ENCODE results near the gene CYP4F3. TPM values are rescaled to one million over a fixed set of nuclear protein-coding genes. Genes with fewer than 3 reads are reported as not detected.
A peak's percentile ranks its signal among the peaks of the same experiment; 100 is the strongest.
"Not testable (repeated sequence)": the region's sequence is repeated elsewhere in the genome, so short reads cannot be mapped to it uniquely, and the experiment has no call there.

Gene CYP4F3, protein sequence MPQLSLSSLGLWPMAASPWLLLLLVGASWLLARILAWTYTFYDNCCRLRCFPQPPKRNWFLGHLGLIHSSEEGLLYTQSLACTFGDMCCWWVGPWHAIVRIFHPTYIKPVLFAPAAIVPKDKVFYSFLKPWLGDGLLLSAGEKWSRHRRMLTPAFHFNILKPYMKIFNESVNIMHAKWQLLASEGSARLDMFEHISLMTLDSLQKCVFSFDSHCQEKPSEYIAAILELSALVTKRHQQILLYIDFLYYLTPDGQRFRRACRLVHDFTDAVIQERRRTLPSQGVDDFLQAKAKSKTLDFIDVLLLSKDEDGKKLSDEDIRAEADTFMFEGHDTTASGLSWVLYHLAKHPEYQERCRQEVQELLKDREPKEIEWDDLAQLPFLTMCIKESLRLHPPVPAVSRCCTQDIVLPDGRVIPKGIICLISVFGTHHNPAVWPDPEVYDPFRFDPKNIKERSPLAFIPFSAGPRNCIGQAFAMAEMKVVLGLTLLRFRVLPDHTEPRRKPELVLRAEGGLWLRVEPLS
- total RNA-seq (not detected in 2 replicates), polyA plus RNA-seq (not detected in 2 replicates)

DNA sequence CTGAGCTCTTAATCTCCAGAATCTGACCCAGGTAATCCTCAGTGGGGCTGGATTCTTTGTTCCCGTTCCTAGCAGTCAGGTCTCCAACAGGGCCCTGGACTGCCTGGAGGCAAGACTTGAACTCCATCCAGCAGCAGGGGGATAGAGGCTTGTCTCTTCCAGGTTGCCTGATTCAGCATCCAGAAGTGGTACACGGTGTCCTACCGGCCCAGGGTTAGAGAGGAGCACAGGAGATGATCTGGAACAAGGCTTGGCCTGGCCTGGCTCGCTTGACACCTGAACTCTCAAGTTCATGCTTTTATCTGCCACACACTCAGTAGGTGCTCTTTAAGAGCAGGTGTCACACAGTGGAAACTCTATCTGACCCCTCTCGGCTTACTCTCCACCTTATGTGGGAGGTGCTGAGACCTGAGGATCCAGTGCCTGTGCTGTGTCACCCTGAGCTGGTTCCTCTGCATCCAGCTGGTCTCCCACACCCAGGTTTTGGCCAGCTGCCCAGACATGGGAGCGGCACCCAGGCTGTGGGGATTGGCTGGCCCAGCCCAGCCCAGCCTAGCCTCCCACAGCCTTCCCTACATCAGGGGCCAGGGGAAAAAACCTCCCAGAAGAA lies at the start of gene CYP4F3:
Gene CYP4F3 (plus strand): TSS at position 604 of the 610 bp plus-strand sequence. CDS start 519 bp downstream, outside the sequence.
- peak in 1 of 2 donors; percentile 6 for DNase-seq (ENCODE audit: low read depth in 1 of 2, low spot score in 1 of 2)
- Histone ChIP-seq H3K27me3 (no peaks in the 10 kb centered on the region), H3K9me3 (ENCODE audit: low read depth) (peaks cover 3% of the 10 kb centered on the region), H3K27ac (no peak within 1 kb of the TSS), H3K4me3 (no peak within 1 kb of the TSS), H3K4me1 (ENCODE audit: low read depth) (no peaks in the 10 kb centered on the region), H3K36me3 (no peaks in the 10 kb centered on the region)
- TF ChIP-seq, protein P1, sequence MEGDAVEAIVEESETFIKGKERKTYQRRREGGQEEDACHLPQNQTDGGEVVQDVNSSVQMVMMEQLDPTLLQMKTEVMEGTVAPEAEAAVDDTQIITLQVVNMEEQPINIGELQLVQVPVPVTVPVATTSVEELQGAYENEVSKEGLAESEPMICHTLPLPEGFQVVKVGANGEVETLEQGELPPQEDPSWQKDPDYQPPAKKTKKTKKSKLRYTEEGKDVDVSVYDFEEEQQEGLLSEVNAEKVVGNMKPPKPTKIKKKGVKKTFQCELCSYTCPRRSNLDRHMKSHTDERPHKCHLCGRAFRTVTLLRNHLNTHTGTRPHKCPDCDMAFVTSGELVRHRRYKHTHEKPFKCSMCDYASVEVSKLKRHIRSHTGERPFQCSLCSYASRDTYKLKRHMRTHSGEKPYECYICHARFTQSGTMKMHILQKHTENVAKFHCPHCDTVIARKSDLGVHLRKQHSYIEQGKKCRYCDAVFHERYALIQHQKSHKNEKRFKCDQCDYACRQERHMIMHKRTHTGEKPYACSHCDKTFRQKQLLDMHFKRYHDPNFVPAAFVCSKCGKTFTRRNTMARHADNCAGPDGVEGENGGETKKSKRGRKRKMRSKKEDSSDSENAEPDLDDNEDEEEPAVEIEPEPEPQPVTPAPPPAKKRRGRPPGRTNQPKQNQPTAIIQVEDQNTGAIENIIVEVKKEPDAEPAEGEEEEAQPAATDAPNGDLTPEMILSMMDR (IDR thresholded peaks at IDR 0.05; ENCODE audit: low read depth, low read length): no peak

DNA sequence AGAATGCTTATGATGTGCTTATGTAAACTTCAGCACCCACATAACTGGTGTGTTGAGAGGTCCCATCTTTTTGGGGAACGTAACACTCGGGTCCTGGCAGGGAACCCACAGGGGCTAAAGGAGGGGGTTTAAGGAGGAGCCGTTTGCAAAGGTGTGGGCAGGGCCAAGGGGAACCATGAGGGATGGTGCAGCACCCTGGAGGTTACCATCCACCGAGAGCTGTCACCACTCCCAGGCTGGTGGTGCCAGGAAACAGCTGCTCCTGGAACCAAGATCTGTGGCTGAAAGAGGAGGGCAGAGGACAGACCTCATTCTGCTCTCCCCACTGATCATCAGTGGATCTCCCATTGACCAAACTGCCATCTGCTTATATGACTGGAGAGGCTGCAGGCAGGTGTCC lies 48.9 kb upstream of the CYP4F3 start:
- TF ChIP-seq, protein P1 (IDR thresholded peaks at IDR 0.05; ENCODE audit: low read depth, low read length): no peak
- no peaks in the 10 kb centered on the region for H3K9me3 ChIP-seq (ENCODE audit: low read depth)
- H3K27me3 ChIP-seq: no peaks in the 10 kb centered on the region
- no peak overlapping the region for H3K4me3 ChIP-seq
- no peaks in the 10 kb centered on the region for H3K4me1 ChIP-seq (ENCODE audit: low read depth)
- no peak for DNase-seq (ENCODE audit: low read depth in 1 of 2, low spot score in 1 of 2)
- H3K27ac ChIP-seq: no peak overlapping the region
- H3K36me3 ChIP-seq: no peaks in the 10 kb centered on the region

DNA sequence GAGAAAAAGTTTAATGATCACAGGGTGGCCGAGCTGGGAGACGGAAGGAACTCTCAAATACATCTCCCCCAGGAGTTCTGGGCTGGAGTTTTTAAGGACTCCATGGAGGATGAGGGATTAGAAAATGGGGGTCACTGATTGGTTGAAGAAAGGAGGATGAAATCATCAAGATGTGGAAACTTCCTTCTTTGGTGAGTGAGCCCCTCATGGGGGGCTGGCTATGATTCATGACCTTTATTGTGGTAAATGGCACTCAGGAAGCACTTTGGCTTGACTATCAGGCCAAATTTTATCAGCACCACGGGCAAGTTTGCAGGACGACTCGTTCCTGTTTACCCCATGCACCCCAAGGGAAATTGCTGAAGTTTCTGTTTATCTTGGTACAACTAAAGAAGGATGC lies 48.2 kb upstream of the CYP4F3 start:
- not testable (repeated sequence) for H3K4me1 ChIP-seq (ENCODE audit: low read depth); H3K4me3 ChIP-seq; H3K27ac ChIP-seq; DNase-seq (ENCODE audit: low read depth in 1 of 2, low spot score in 1 of 2); H3K27me3 ChIP-seq; H3K9me3 ChIP-seq (ENCODE audit: low read depth); H3K36me3 ChIP-seq

DNA sequence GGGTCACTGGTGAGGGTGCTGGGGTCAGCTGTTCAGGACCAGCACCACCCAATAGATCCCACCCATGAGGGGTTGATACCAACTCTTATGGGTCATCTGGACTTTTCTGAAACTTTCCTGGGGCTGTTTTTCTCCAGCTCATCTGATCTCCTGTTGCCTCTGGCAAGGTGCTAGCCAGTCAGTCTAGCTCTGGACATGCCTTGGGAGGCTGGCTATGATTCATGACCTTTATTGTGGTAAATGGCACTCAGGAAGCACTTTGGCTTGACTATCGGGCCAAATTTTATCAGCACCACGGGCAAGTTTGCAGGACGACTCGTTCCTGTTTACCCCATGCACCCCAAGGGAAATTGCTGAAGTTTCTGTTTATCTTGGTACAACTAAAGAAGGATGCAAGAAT lies 46.9 kb upstream of the CYP4F3 start:
- not testable (repeated sequence) for H3K4me1 ChIP-seq (ENCODE audit: low read depth); H3K27ac ChIP-seq; H3K36me3 ChIP-seq; H3K27me3 ChIP-seq; H3K9me3 ChIP-seq (ENCODE audit: low read depth); H3K4me3 ChIP-seq; DNase-seq (ENCODE audit: low read depth in 1 of 2, low spot score in 1 of 2)

DNA sequence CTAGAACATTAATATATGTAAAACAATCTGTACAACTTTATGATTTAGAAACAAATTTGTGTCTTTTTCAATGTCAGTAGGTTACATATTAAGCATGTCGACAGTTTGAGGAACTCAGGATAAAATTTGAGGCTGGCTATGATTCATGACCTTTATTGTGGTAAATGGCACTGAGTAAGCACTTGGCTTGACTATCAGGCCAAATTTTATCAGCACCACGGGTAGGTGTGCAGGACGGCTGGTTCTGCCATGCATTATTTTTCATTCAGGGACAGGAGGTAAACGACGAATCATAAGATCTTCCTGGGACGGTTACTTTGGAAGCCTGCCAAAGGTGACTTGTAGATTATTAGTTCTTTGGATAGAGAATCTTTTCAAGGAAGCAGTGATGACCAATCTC lies 45.6 kb upstream of the CYP4F3 start:
- no peaks in the 10 kb centered on the region for H3K27me3 ChIP-seq
- no peak for DNase-seq (ENCODE audit: low read depth in 1 of 2, low spot score in 1 of 2)

DNA sequence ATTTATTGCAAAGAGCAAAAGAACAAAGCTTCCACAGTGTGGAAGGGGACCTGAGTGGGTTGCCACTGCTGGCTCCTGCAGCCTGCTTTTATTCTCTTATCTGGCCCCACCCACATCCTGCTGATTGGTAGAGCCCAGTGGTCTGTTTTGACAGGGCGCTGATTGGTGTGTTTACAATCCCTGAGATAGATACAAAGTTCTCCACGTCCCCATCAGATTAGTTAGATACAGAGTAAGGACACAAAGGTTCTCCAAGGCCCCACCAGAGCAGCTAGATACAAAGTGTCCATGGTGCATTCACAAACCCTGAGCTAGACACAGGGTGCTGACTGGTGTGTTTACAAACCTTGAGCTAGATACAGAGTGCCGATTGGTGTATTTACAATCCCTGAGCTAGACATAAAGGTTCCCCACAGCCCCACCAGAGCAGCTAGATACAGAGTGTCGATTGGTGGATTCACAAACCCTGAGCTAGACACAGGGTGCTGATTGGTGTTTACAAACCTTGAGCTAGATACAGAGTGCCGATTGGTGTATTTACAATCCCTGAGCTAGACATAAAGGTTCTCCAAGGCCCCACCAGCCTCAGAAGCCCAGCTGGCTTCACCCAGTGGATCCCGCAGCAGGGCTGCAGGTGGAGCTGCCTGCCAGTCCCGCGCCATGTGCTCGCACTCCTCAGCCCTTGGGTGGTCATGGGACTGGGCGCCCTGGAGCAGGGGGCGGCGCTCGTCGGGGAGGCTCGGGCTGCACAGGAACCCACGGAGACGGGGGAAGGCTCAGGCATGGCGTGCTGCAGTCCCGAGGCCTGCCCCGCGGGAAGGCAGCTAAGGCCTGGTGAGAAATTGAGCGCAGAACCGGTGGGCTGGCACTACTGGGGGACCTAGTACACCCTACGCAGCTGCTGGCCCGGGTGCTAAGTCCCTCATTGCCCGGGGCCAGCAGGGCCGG lies 32.4 kb upstream of the CYP4F3 start:
- not testable (repeated sequence) for H3K4me1 ChIP-seq (ENCODE audit: low read depth); H3K4me3 ChIP-seq; H3K9me3 ChIP-seq (ENCODE audit: low read depth); H3K27ac ChIP-seq; H3K27me3 ChIP-seq; H3K36me3 ChIP-seq; DNase-seq (ENCODE audit: low read depth in 1 of 2, low spot score in 1 of 2)

More for the DNA sequence above, 45.6 kb upstream of the CYP4F3 start:
- Histone ChIP-seq H3K9me3 (ENCODE audit: low read depth) (no peaks in the 10 kb centered on the region), H3K36me3 (no peaks in the 10 kb centered on the region), H3K4me1 (ENCODE audit: low read depth) (no peaks in the 10 kb centered on the region), H3K4me3 (no peak overlapping the region), H3K27ac (no peak overlapping the region)
- TF ChIP-seq, protein P1 (IDR thresholded peaks at IDR 0.05; ENCODE audit: low read depth, low read length): no peak
